ENCODE measurements around the gene INSIG1.

The INSIG1 gene

DNA sequence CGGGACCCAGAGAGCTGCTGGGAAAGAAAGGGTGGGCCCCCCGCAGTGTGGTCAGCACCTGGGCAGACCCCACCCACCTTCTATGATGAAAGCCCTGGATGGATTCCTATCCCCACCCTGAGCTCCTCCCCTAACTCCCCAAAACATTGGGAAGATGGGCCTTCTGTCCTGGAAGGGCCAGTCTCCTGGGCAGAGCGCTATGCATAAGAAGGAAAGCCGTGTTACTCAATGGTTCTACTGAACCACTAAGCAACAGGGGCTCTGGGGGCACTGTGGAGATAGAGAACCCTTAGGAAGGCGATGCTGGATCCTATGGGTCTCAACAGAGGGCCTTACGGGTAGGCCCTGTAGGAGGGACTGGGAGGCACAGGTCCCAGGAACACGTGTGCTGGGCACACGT lies 30.7 kb upstream of the INSIG1 start:
- peaks cover 16% of the 10 kb centered on the region for H3K27me3 ChIP-seq (ENCODE audit: control insufficient read depth, insufficient read depth, low read length)
- peaks cover 4% of the 10 kb centered on the region for H3K4me1 ChIP-seq (ENCODE audit: control insufficient read depth, insufficient read depth, low read length)
- H3K4me2 ChIP-seq (ENCODE audit: low read length), result no peak overlapping the region
- no peak overlapping the region for H3K9ac ChIP-seq (ENCODE audit: low read depth, low read length)
- H3K9me3 ChIP-seq (replicated peaks; ENCODE audit: low read length), result no peaks in the 10 kb centered on the region
- H3K36me3 ChIP-seq (ENCODE audit: insufficient read depth, low read length), result no peaks in the 10 kb centered on the region
- H3K4me3 ChIP-seq (ENCODE audit: low read length), result no peak overlapping the region

DNA sequence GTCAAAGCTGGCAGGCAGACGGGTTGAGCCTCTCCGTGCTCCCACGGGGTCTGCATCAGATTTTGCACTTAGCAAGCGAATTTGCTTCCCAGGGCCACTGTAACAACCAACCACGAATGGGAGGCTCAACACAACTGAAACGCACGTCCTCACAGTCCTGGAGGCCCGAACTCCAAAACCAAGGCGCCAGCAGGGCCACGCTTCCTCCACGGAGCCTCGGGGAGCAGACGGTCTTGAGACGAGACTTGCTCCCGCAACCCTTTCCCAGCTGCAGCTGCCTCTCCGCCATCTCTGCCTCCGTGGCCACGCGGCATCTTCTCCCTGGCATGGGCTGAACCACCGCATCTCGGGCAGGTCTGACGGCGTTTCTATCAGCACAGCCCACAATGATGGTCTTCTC lies 30.2 kb upstream of the INSIG1 start:
- no peaks in the 10 kb centered on the region for H3K9me3 ChIP-seq (replicated peaks; ENCODE audit: low read length)
- no peak overlapping the region for H3K9ac ChIP-seq (ENCODE audit: low read depth, low read length)
- no peak overlapping the region for H3K4me2 ChIP-seq (ENCODE audit: low read length)
- no peaks in the 10 kb centered on the region for H3K36me3 ChIP-seq (ENCODE audit: insufficient read depth, low read length)
- H3K27me3 ChIP-seq (ENCODE audit: control insufficient read depth, insufficient read depth, low read length), result peaks cover 16% of the 10 kb centered on the region
- H3K4me1 ChIP-seq (ENCODE audit: control insufficient read depth, insufficient read depth, low read length), result peaks cover 4% of the 10 kb centered on the region
- H3K4me3 ChIP-seq (ENCODE audit: low read length), result no peak overlapping the region

DNA sequence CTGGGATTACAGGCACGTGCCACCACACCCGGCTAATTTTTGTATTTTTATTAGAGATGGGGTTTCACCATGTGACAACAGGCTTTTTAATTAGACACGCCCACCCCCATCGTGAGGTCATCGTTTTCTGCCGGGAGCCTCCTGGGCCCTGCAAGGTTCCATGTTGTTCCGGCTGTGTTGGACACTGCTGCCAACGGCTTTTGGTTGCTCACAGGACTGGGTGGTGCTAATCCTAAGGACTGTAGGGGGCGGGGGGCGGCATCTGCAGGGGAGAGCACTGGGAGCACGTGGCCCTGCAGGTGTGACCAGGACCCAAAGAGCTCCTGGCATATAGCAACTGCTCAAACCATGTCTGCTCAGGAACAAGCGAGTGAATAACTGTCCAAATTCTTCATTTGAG lies 29.5 kb upstream of the INSIG1 start:
- no peaks in the 10 kb centered on the region for H3K9me3 ChIP-seq (replicated peaks; ENCODE audit: low read length)
- no peaks in the 10 kb centered on the region for H3K36me3 ChIP-seq (ENCODE audit: insufficient read depth, low read length)
- no peak overlapping the region for H3K4me3 ChIP-seq (ENCODE audit: low read length)
- H3K27me3 ChIP-seq (ENCODE audit: control insufficient read depth, insufficient read depth, low read length), result peaks cover 21% of the 10 kb centered on the region
- H3K4me1 ChIP-seq (ENCODE audit: control insufficient read depth, insufficient read depth, low read length), result peaks cover 4% of the 10 kb centered on the region
- H3K9ac ChIP-seq (ENCODE audit: low read depth, low read length), result no peak overlapping the region
- H3K4me2 ChIP-seq (ENCODE audit: low read length), result no peak overlapping the region

DNA sequence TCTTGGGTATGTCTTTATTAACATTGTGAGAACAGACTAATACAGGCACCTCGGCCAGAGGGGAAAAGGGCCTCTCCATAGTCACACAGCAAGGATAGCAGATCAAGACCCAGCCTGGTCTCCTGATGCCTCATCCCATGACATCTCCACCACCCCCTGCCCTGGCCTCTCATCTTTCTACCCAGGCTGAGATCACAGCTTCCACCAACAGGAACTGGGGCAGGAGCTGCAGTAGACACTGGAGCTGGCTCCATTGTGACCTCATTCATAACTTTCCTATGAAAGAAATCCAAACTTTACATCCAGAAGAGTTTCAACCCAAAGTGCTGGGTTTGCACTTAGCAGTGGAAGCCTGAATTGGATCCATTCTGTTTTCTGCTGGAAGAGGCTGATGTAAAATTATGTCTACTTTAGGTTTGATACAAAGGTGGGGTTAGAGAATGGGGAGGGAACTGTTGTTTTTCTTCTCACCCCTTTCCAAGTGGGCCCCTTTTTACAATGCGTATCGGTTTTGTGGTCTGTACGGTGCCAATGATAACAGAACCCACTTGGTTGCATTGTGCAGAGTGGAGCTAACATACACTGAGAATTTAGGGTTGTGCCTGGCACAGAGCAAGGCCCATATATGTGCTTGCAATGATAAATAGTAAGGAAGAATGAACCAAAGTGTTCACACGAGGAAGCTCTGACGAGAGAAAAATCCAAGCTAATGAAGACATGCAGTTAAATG lies 28.6 kb upstream of the INSIG1 start:
- H3K27me3 ChIP-seq (ENCODE audit: control insufficient read depth, insufficient read depth, low read length), result peaks cover 25% of the 10 kb centered on the region
- no peaks in the 10 kb centered on the region for H3K36me3 ChIP-seq (ENCODE audit: insufficient read depth, low read length)
- H3K9ac ChIP-seq (ENCODE audit: low read depth, low read length), result no peak overlapping the region
- no peaks in the 10 kb centered on the region for H3K9me3 ChIP-seq (replicated peaks; ENCODE audit: low read length)
- H3K4me2 ChIP-seq (ENCODE audit: low read length), result no peak overlapping the region
- no peak overlapping the region for H3K4me3 ChIP-seq (ENCODE audit: low read length)
- H3K4me1 ChIP-seq (ENCODE audit: control insufficient read depth, insufficient read depth, low read length), result peaks cover 4% of the 10 kb centered on the region

DNA sequence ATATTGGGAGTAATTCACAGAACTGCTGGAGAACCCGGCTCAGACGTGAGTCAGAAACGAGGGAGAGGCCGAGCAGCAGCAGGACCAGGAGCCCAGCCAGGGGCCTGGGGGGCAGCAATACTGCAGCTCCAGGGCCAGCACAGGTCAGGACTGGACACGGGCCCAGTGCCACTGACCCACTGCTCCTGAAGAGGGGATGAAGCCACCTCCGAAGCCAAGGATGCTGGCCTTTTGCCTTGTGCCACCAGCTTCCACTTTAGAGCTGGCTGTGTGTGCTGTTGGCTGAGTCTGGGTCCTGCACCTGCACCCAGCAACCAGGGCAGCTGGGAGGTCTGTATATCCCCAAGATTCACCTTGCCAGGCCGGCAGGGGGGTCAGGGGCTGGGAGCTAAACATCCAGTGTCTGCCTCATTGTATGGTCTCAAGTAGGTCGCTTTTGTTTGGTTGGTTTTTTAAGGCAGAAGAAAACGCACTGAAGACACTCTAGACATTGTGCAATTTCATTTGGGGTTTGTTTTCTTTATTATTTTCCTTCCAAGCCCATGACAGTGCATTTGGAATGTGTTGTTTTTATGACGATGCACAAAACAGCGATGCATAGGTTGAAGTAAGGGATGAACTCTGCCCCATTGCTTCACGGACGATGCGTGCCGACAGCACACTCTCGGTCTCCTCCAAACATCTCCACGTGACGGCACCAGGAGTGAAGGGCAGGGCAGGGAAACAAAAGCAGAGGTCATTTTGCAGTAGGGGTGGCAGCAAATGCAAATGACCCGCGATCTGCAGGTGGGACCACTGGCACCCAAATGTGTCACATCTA lies 27.7 kb upstream of the INSIG1 start:
- H3K4me1 ChIP-seq (ENCODE audit: control insufficient read depth, insufficient read depth, low read length), result peaks cover 4% of the 10 kb centered on the region
- no peak overlapping the region for H3K4me2 ChIP-seq (ENCODE audit: low read length)
- no peak overlapping the region for H3K9ac ChIP-seq (ENCODE audit: low read depth, low read length)
- no peak overlapping the region for H3K4me3 ChIP-seq (ENCODE audit: low read length)
- H3K9me3 ChIP-seq (replicated peaks; ENCODE audit: low read length), result no peaks in the 10 kb centered on the region
- H3K36me3 ChIP-seq (ENCODE audit: insufficient read depth, low read length), result no peaks in the 10 kb centered on the region
- H3K27me3 ChIP-seq (ENCODE audit: control insufficient read depth, insufficient read depth, low read length), result peaks cover 24% of the 10 kb centered on the region

- Histone ChIP-seq H3K4me1 (ENCODE audit: control insufficient read depth, insufficient read depth, low read length) (peaks cover 4% of the 10 kb centered on the region), H3K9ac (ENCODE audit: low read depth, low read length) (no peak overlapping the region), H3K4me2 (ENCODE audit: low read length) (no peak overlapping the region), H3K27me3 (ENCODE audit: control insufficient read depth, insufficient read depth, low read length) (peaks cover 30% of the 10 kb centered on the region), H3K36me3 (ENCODE audit: insufficient read depth, low read length) (no peaks in the 10 kb centered on the region), H3K4me3 (ENCODE audit: low read length) (no peak overlapping the region), H3K9me3 (replicated peaks; ENCODE audit: low read length) (no peaks in the 10 kb centered on the region)
These were observed 26.8 kb upstream of the INSIG1 start for GRCh38 chr7:155270861-155271260.

DNA sequence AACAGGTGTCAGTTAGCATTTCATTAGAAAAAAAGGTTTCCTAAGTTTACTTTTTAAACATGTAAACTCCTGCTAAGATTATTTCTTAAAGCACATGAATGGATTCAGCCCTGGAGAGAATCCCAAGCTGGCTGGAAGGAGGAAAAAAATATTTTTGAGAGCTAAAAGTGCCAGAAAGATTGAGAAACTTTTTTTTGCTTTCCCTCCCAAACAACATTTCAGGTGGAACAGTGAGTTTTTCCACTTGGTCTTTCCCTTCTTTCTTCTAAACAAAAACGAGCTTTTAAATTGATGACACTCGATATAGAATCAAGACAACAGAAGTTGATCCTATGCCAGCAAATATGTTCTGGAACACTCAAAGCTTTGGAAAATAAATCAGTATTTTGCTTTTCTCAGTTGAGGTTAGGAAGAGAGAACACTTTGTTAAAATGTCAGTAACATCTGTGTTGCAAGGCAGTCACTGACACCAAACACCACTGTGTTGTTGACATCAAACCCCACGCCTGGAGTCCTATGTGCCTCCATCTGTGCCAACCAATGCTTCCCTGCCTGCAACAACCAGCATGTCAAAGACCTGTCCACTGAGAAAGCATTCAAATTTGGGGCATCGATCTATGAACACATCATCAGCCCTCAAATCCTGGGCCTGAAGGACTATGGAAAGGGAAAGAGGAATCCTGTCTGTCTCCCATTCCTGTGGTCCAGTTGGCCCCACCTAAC lies 22.9 kb upstream of the INSIG1 start:
- H3K27me3 ChIP-seq (ENCODE audit: control insufficient read depth, insufficient read depth, low read length), result peaks cover 60% of the 10 kb centered on the region
- no peak overlapping the region for H3K4me2 ChIP-seq (ENCODE audit: low read length)
- H3K9me3 ChIP-seq (replicated peaks; ENCODE audit: low read length), result no peaks in the 10 kb centered on the region
- no peaks in the 10 kb centered on the region for H3K36me3 ChIP-seq (ENCODE audit: insufficient read depth, low read length)
- H3K4me3 ChIP-seq (ENCODE audit: low read length), result no peak overlapping the region
- peaks cover 2% of the 10 kb centered on the region for H3K4me1 ChIP-seq (ENCODE audit: control insufficient read depth, insufficient read depth, low read length)
- no peak overlapping the region for H3K9ac ChIP-seq (ENCODE audit: low read depth, low read length)

- H3K9ac ChIP-seq (ENCODE audit: low read depth, low read length), result no peak overlapping the region
- H3K9me3 ChIP-seq (replicated peaks; ENCODE audit: low read length), result no peaks in the 10 kb centered on the region
- H3K4me1 ChIP-seq (ENCODE audit: control insufficient read depth, insufficient read depth, low read length), result no peaks in the 10 kb centered on the region
- H3K36me3 ChIP-seq (ENCODE audit: insufficient read depth, low read length), result no peaks in the 10 kb centered on the region
- peaks cover 67% of the 10 kb centered on the region for H3K27me3 ChIP-seq (ENCODE audit: control insufficient read depth, insufficient read depth, low read length)
- no peak overlapping the region for H3K4me2 ChIP-seq (ENCODE audit: low read length)
- no peak overlapping the region for H3K4me3 ChIP-seq (ENCODE audit: low read length)
These were observed 21.5 kb upstream of the INSIG1 start for GRCh38 chr7:155276042-155276799.

DNA sequence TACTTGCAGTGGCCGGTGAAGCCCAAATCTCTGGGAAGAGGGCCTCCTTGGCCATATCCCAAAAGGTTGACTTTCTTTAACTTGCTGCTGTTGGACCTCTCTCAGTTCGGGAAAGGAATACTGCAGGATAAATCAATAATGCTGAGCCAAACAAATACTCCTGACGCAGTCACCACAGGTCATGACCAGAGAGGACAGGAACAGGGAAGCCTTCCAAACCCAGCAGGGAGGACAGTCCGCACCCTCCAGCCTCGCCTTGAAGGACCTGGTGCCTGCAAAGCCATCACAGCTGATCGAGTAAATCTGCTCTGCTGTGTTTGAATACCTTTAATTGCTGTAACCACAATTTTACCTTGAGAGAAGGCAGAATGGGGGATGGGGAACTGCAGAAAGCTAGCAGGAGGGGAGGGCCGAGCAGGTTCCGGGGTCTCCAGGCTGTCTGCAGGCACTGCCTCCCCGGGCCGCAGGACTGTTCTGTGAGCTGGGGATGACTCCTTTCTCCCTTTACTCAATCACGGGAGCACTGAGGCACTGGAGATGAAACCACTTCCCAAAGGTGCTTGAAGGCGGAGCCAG lies 20.8 kb upstream of the INSIG1 start:
- H3K4me3 ChIP-seq (ENCODE audit: low read length), result no peak overlapping the region
- H3K9me3 ChIP-seq (replicated peaks; ENCODE audit: low read length), result no peaks in the 10 kb centered on the region
- H3K9ac ChIP-seq (ENCODE audit: low read depth, low read length), result no peak overlapping the region
- H3K4me1 ChIP-seq (ENCODE audit: control insufficient read depth, insufficient read depth, low read length), result no peaks in the 10 kb centered on the region
- H3K36me3 ChIP-seq (ENCODE audit: insufficient read depth, low read length), result no peaks in the 10 kb centered on the region
- H3K27me3 ChIP-seq (ENCODE audit: control insufficient read depth, insufficient read depth, low read length), result peaks cover 66% of the 10 kb centered on the region
- H3K4me2 ChIP-seq (ENCODE audit: low read length), result no peak overlapping the region

DNA sequence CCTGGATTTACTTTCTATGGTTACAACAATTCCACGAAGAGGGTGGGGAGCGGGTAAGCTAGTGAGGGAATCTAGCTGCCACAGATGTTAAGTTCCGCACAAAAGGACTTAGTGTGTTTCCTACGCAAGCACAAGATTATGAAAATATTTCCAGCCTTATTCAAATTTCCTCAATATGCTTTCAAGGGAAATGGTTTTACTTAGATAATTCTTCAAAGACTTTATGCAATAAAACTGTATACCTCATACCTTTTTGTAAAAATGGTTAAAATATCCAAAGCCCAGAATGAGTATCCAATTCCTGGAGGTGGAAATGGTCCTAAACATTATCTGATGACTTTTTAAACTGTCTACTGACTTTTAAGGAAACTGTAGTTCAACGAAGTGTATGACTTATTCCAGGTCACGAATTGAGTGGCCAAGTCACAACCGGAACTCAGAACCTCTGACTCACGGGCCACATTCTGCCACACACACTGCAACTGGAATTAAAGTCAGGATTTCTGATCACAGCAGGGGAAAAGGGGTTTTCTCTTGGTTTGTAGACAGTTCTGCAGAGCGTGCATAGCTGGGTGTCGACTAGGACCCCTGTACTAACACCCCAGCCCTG lies 20.2 kb upstream of the INSIG1 start:
- no peaks in the 10 kb centered on the region for H3K9me3 ChIP-seq (replicated peaks; ENCODE audit: low read length)
- H3K4me1 ChIP-seq (ENCODE audit: control insufficient read depth, insufficient read depth, low read length), result no peaks in the 10 kb centered on the region
- peaks cover 70% of the 10 kb centered on the region for H3K27me3 ChIP-seq (ENCODE audit: control insufficient read depth, insufficient read depth, low read length)
- no peaks in the 10 kb centered on the region for H3K36me3 ChIP-seq (ENCODE audit: insufficient read depth, low read length)
- H3K9ac ChIP-seq (ENCODE audit: low read depth, low read length), result no peak overlapping the region
- no peak overlapping the region for H3K4me3 ChIP-seq (ENCODE audit: low read length)
- no peak overlapping the region for H3K4me2 ChIP-seq (ENCODE audit: low read length)

All from skeletal muscle satellite cell (primary cell).